Endothelial cell of coronary artery (primary cell): ENCODE data around the gene CIB1. TPM values are rescaled to one million over a fixed set of nuclear protein-coding genes. Genes with fewer than 3 reads are reported as not detected.

Source experiments
- total RNA-seq: library from RNA; depleted of rRNA; stranded (reverse); fragments of >200 nt; gene quantifications from 2 replicates; pipeline ENCODE4 v1.2.3, GENCODE V29; 2014

CIB1 gene
- total RNA-seq: 41.0 and 47.0 TPM in 2 replicates

GRCh38 chr15:90233387-90234095 lies at the start of gene CIB1:
Gene CIB1 (minus strand): TSS chr15:90233941. CDS start chr15:90233885, 56 bp downstream.

GRCh38 chr15:90265271-90266060 lies 31.7 kb upstream of the CIB1 start, which contains the start of gene NGRN:
Gene NGRN (plus strand): TSS chr15:90265672. CDS start chr15:90265713, 41 bp downstream.

GRCh38 chr15:90249203-90249863 lies 15.6 kb upstream of the CIB1 start, which contains the start of gene TTLL13:
Gene TTLL13 (plus strand): TSS chr15:90249556. CDS start chr15:90250631, 1,075 bp downstream.

GRCh38 chr15:90234096-90234988 lies 601 bp upstream of the CIB1 start, which contains the start of gene GDPGP1:
Gene GDPGP1 (plus strand): TSS chr15:90234209. CDS start chr15:90240909, 6,700 bp downstream.

GRCh38 chr15:90201130-90201943 lies 32.4 kb downstream of the CIB1 start, which contains the start of gene SEMA4B:
Gene SEMA4B (plus strand): TSS chr15:90201330. CDS start chr15:90201579, 249 bp downstream.

Other genes with a start within 250 kb of the CIB1 start
- 11.1 and 15.0 TPM in 2 replicates for gene ZNF710, start 232.6 kb downstream of the CIB1 start, total RNA-seq
- 65.2 and 91.8 TPM in 2 replicates for gene IDH2, start 131.5 kb downstream of the CIB1 start, total RNA-seq
- 10.9 and 65.6 TPM in 2 replicates for gene SEMA4B, start 32.6 kb downstream of the CIB1 start, total RNA-seq
- 5.9 and 7.4 TPM in 2 replicates for gene GDPGP1, start 268 bp upstream of the CIB1 start, total RNA-seq
- under 0.01 TPM in 1 of 2 replicates, not detected in the other for gene TTLL13, start 15.6 kb upstream of the CIB1 start, total RNA-seq
- gene NGRN, start 31.7 kb upstream of the CIB1 start, total RNA-seq: 43.1 and 66.6 TPM in 2 replicates
- gene ZNF774, start 118.3 kb upstream of the CIB1 start, total RNA-seq: 0.72 and 1.0 TPM in 2 replicates
- gene IQGAP1, start 154.3 kb upstream of the CIB1 start, total RNA-seq: 206 and 279 TPM in 2 replicates